Keratinocyte (primary cell): ENCODE measurements around the gene RRP8. TPM values are rescaled to one million over a fixed set of nuclear protein-coding genes. Genes with fewer than 3 reads are reported as not detected.

Experiments used
- DNase-seq: peaks from one replicate; pipeline ENCODE4 v3.0.0-alpha.2; 2011; ENCODE audit warnings: low read depth, missing footprints, low spot score
- FAIRE-seq: peaks from 2 replicates; lab custom pipeline; 2011; peaks lifted over from hg19 to GRCh38; lab: Jason Lieb, UNC
- H2AFZ ChIP-seq: 2 replicates; pipeline ENCODE4 v1.6.0; 2012; ENCODE audit warnings: low read length, control low read depth, inconsistent platforms; ENCODE audit not compliant: control insufficient read depth
- H3K27ac ChIP-seq: 2 replicates; pipeline ENCODE4 v1.5.1; 2011; ENCODE audit warnings: low read length; ENCODE audit not compliant: control insufficient read depth, insufficient read depth
- H3K27me3 ChIP-seq: 3 replicates; pipeline ENCODE4 v1.6.0; 2011; ENCODE audit warnings: low read length; ENCODE audit not compliant: control insufficient read depth, insufficient read depth; ENCODE audit errors: extremely low read depth
- H3K36me3 ChIP-seq, 2 experiments: 2 replicates in 1 of 2; 3 replicates in 1 of 2; pipeline ENCODE4 v1.5.1; 2011; ENCODE audit warnings: low read length in 2 of 2, mild to moderate bottlenecking in 1 of 2; ENCODE audit not compliant: control insufficient read depth in 2 of 2, insufficient read depth in 2 of 2; ENCODE audit errors: extremely low read depth in 1 of 2
- H3K4me1 ChIP-seq: 3 replicates; pipeline ENCODE4 v1.5.1; 2011; ENCODE audit warnings: low read length; ENCODE audit not compliant: control insufficient read depth, insufficient read depth; ENCODE audit errors: extremely low read depth
- H3K4me2 ChIP-seq: 3 replicates; pipeline ENCODE4 v1.6.0; 2011; ENCODE audit warnings: low read depth, low read length; ENCODE audit not compliant: control insufficient read depth, insufficient read depth; ENCODE audit errors: extremely low read depth
- H3K4me3 ChIP-seq, 3 experiments: fragments of 200-600 bp in 1 of 3; sonication (generic) in 1 of 3; 2 replicates in 2 of 3; 3 replicates in 1 of 3; pipeline ENCODE4 v1.5.1; 2011 to 2016; ENCODE audit warnings: low read length in 3 of 3, mild to moderate bottlenecking in 3 of 3, control low read depth in 2 of 3, inconsistent platforms in 1 of 3, low read depth in 1 of 3, mixed read lengths in 1 of 3, mixed run types in 1 of 3, moderate library complexity in 1 of 3; ENCODE audit not compliant: control insufficient read depth in 2 of 3, insufficient read depth in 2 of 3; ENCODE audit errors: extremely low read depth in 1 of 3
- H3K79me2 ChIP-seq: 2 replicates; pipeline ENCODE4 v1.6.0; 2012; ENCODE audit warnings: low read length; ENCODE audit not compliant: control insufficient read depth, insufficient read depth
- H3K9ac ChIP-seq: 3 replicates; pipeline ENCODE4 v1.6.0; 2011; ENCODE audit warnings: low read length; ENCODE audit not compliant: control insufficient read depth, insufficient read depth; ENCODE audit errors: extremely low read depth
- H3K9me1 ChIP-seq: 3 replicates; pipeline ENCODE4 v1.6.0; 2011; ENCODE audit warnings: low read length; ENCODE audit not compliant: control insufficient read depth, insufficient read depth; ENCODE audit errors: extremely low read depth
- H3K9me3 ChIP-seq: 2 replicates; pipeline ENCODE4 v1.5.1; 2012; ENCODE audit warnings: low read depth, low read length; ENCODE audit not compliant: control insufficient read depth
- H4K20me1 ChIP-seq: 3 replicates; pipeline ENCODE4 v1.6.0; 2011; ENCODE audit warnings: low read length; ENCODE audit not compliant: control insufficient read depth, insufficient read depth; ENCODE audit errors: extremely low read depth
- EZH2 ChIP-seq: IDR thresholded peaks from one replicate; pipeline ENCODE4 v1.6.1; 2012; ENCODE audit warnings: inconsistent platforms, mild to moderate bottlenecking, low read length, moderate library complexity
- dilution Hi-C: fragments of 300-500 bp; cut with MboI; formaldehyde crosslinking; loops from one replicate; pipeline ENCODE4 v1.7.0; 2020; ENCODE audit warnings: low sequenced_read_pairs; ENCODE audit not compliant: extremely low pct_ligation_motif_present
- polyA plus RNA-seq, 5 experiments: library from polyadenylated mRNA; depleted of rRNA in 3 of 5; stranded (reverse) in 3 of 5; stranded (forward) in 1 of 5; unstranded in 1 of 5; fragments of >200 nt; gene quantifications; 1 replicate in 1 of 5; 2 replicates in 3 of 5; 3 replicates in 1 of 5; pipeline versions ENCODE4 v1.2.1 to v1.2.3, GENCODE V29; 2011 to 2012; ENCODE audit warnings: missing spikeins in 2 of 5, low read depth in 1 of 5, low replicate concordance in 1 of 5
- TF ChIP-seq, protein P1 (sequence below), 3 experiments: IDR thresholded peaks in 1 of 3; conservative IDR thresholded peaks in 1 of 3; optimal IDR thresholded peaks in 1 of 3; 2 replicates in 2 of 3; 3 replicates in 1 of 3; pipeline versions ENCODE3 to v1.5.1; 2011; ENCODE audit warnings: low read length in 3 of 3, mild to moderate bottlenecking in 3 of 3, moderate library complexity in 2 of 3, control low read depth in 1 of 3, inconsistent platforms in 1 of 3; ENCODE audit not compliant: insufficient read depth in 2 of 3; ENCODE audit errors: extremely low read depth in 1 of 3

The RRP8 gene
- polyA plus RNA-seq, 1 donor (not counting 4 experiments of a cell fraction or from before 2014, with no cell fraction given): 15.0 TPM

DNA sequence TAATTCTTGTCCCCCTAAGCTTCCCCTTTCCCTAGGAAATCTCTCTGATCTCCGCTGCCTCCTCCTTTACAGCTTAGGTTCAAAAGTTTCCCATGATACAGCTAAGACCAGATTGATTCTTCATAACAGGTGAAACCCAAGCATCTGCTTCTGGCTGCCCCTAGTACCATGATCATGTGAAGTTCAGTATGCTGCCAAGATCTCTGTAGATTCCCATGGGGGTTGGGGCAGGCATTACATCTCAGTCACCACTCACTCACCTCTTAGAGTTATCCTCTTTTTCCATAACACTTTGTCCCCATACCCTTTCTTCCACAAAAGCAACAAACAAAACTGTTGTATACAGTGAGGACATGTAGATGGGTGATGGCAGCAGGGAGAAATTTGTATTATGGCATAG is 44.0 kb downstream of the RRP8 start:
- Histone ChIP-seq H2AFZ (no peak overlapping the region), H3K27ac (no peak overlapping the region), H3K9me1 (no peaks in the 10 kb centered on the region), H3K4me1 (peaks cover 3% of the 10 kb centered on the region), H3K79me2 (no peaks in the 10 kb centered on the region), H3K9me3 (no peaks in the 10 kb centered on the region), H4K20me1 (no peaks in the 10 kb centered on the region), H3K4me3 (no peak overlapping the region), H3K36me3 (no peaks in the 10 kb centered on the region), H3K9ac (no peak overlapping the region), H3K27me3 (no peaks in the 10 kb centered on the region), H3K4me2 (no peak overlapping the region)
- FAIRE-seq: no peak
- no peak for DNase-seq
- dilution Hi-C loops: no loop called here
- TF ChIP-seq, protein P1, sequence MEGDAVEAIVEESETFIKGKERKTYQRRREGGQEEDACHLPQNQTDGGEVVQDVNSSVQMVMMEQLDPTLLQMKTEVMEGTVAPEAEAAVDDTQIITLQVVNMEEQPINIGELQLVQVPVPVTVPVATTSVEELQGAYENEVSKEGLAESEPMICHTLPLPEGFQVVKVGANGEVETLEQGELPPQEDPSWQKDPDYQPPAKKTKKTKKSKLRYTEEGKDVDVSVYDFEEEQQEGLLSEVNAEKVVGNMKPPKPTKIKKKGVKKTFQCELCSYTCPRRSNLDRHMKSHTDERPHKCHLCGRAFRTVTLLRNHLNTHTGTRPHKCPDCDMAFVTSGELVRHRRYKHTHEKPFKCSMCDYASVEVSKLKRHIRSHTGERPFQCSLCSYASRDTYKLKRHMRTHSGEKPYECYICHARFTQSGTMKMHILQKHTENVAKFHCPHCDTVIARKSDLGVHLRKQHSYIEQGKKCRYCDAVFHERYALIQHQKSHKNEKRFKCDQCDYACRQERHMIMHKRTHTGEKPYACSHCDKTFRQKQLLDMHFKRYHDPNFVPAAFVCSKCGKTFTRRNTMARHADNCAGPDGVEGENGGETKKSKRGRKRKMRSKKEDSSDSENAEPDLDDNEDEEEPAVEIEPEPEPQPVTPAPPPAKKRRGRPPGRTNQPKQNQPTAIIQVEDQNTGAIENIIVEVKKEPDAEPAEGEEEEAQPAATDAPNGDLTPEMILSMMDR (optimal IDR thresholded peaks at IDR 0.05 in 1 of 3, IDR thresholded peaks at IDR 0.05 in 1 of 3, conservative IDR thresholded peaks at IDR 0.05 in 1 of 3; ENCODE audit: extremely low read depth in 1 of 3, insufficient read depth in 2 of 3, low read length in 3 of 3): no peak
- TF ChIP-seq EZH2: no peak

DNA sequence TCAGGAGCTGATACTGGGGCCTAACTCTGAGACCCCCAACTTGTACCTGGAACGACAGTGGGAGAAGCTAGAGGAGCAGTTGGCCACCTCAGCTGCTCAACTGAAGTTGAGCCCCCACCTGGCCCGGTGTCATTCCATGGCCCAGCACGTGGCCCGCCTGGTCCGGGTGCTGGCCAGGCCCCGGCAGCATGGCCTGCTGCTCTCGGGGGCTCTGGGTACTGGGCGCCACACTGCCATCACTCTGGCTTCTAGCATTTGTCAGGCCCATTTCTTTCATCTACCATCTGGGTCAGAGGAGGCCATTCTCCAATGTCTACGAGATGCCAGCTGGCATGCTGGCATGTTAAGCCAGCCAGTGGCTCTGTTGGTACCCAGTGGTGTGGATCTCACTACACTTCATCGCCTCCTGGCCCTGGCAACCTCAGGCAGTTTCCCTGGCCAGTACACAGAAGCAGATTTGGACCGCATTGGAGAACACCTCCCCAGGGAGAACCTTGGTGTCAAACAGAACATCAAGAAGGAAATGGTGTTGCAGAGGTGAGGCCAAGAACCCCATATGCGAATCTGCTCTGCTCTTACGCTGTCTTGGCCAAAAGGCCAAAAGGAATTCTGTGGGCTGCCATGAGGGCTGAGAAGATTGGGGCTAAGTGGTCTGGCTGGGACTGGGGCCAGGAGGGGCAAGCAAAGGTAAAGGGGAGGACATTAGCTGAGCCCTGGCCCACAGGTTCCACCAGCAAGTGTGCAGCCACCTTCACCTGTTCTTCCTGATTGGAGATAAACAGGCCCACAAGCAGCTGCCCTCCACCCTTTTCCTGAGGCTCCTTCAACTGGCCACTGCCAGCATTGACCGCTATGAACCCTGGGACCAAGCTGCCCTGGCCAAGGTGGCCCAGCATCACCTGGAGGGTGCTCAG is 45.4 kb downstream of the RRP8 start:
- FAIRE-seq: no peak
- no peak for DNase-seq
- dilution Hi-C loops: no loop called here
- Histone ChIP-seq H2AFZ (no peak overlapping the region), H3K36me3 (no peaks in the 10 kb centered on the region), H3K27me3 (no peaks in the 10 kb centered on the region), H3K79me2 (no peaks in the 10 kb centered on the region), H4K20me1 (no peaks in the 10 kb centered on the region), H3K9ac (no peak overlapping the region), H3K4me2 (no peak overlapping the region), H3K4me1 (peaks cover 3% of the 10 kb centered on the region), H3K27ac (no peak overlapping the region), H3K9me3 (no peaks in the 10 kb centered on the region), H3K4me3 (no peak overlapping the region), H3K9me1 (no peaks in the 10 kb centered on the region)
- TF ChIP-seq, protein P1 (optimal IDR thresholded peaks at IDR 0.05 in 1 of 3, IDR thresholded peaks at IDR 0.05 in 1 of 3, conservative IDR thresholded peaks at IDR 0.05 in 1 of 3; ENCODE audit: extremely low read depth in 1 of 3, insufficient read depth in 2 of 3, low read length in 3 of 3): no peak
- TF ChIP-seq EZH2: no peak
